Nephron (organoid): ENCODE measurements around the gene VTI1A.
A peak's percentile ranks its signal among the peaks of the same experiment; 100 is the strongest.

Experiments used
- H3K27ac Mint-ChIP-seq, 3 experiments: 2 replicates each; pipeline ENCODE4 v1.8.0; 2020; ENCODE audit warnings: mixed read lengths in 3 of 3, mild to moderate bottlenecking in 2 of 3, moderate library complexity in 1 of 3
- H3K27me3 Mint-ChIP-seq: 2 replicates; pipeline ENCODE4 v1.8.0; 2021; ENCODE audit warnings: low read depth, mild to moderate bottlenecking, moderate library complexity, mixed read lengths
- H3K36me3 Mint-ChIP-seq: 2 replicates; pipeline ENCODE4 v1.8.0; 2020; ENCODE audit warnings: low read depth, mixed read lengths
- H3K4me1 Mint-ChIP-seq: 2 replicates; pipeline ENCODE4 v1.8.0; 2020; ENCODE audit warnings: mixed read lengths
- H3K4me3 Mint-ChIP-seq, 3 experiments: 2 replicates each; pipeline ENCODE4 v1.8.0; 2020; ENCODE audit warnings: mild to moderate bottlenecking in 3 of 3, mixed read lengths in 3 of 3, moderate library complexity in 2 of 3
- H3K9me3 Mint-ChIP-seq: 2 replicates; pipeline ENCODE4 v1.8.0; 2020; ENCODE audit warnings: mixed read lengths
- CTCF ChIP-seq, 3 experiments: fragments of 200-600 bp; sonication (generic); IDR thresholded peaks; one replicate each; pipeline ENCODE4 v1.5.0; 2021; ENCODE audit warnings: antibody characterized with exemption in 3 of 3; ENCODE audit not compliant: unreplicated experiment in 3 of 3

VTI1A gene

GRCh38 chr10:112773783-112774182 lies 326.8 kb downstream of the VTI1A start:
- Mint-ChIP-seq H3K27me3 (no peaks in the 10 kb centered on the region), H3K27ac (peak overlapping the region; percentile 1 to 57 (median 41)), H3K9me3 (peaks cover 13% of the 10 kb centered on the region), H3K4me1 (peaks cover 38% of the 10 kb centered on the region), H3K36me3 (peaks cover 17% of the 10 kb centered on the region), H3K4me3 (no peak overlapping the region)
- no peak for TF ChIP-seq CTCF (IDR thresholded peaks at IDR 0.05; ENCODE audit: unreplicated experiment in 3 of 3)

- H3K36me3 Mint-ChIP-seq, result peaks cover 17% of the 10 kb centered on the region
- H3K9me3 Mint-ChIP-seq, result peaks cover 13% of the 10 kb centered on the region
- H3K4me3 Mint-ChIP-seq, result no peak overlapping the region
- peaks cover 38% of the 10 kb centered on the region for H3K4me1 Mint-ChIP-seq
- no peak for TF ChIP-seq CTCF (IDR thresholded peaks at IDR 0.05; ENCODE audit: unreplicated experiment in 3 of 3)
- peak overlapping the region; percentile 1 to 57 (median 41) for H3K27ac Mint-ChIP-seq
- H3K27me3 Mint-ChIP-seq, result no peaks in the 10 kb centered on the region
These were observed 327.2 kb downstream of the VTI1A start for GRCh38 chr10:112774210-112774609.

GRCh38 chr10:112774798-112775197 lies 327.8 kb downstream of the VTI1A start:
- no peaks in the 10 kb centered on the region for H3K27me3 Mint-ChIP-seq
- H3K9me3 Mint-ChIP-seq, result peaks cover 13% of the 10 kb centered on the region
- no peak overlapping the region for H3K4me3 Mint-ChIP-seq
- no peak for TF ChIP-seq CTCF (IDR thresholded peaks at IDR 0.05; ENCODE audit: unreplicated experiment in 3 of 3)
- peaks cover 17% of the 10 kb centered on the region for H3K36me3 Mint-ChIP-seq
- peaks cover 44% of the 10 kb centered on the region for H3K4me1 Mint-ChIP-seq
- peak overlapping the region; percentile 77 to 90 (median 84) for H3K27ac Mint-ChIP-seq

GRCh38 chr10:112775381-112775780 lies 328.4 kb downstream of the VTI1A start:
- peaks cover 44% of the 10 kb centered on the region for H3K4me1 Mint-ChIP-seq
- H3K4me3 Mint-ChIP-seq, result no peak overlapping the region
- peak overlapping the region; percentile 77 to 90 (median 84) for H3K27ac Mint-ChIP-seq
- H3K9me3 Mint-ChIP-seq, result peaks cover 13% of the 10 kb centered on the region
- peak; percentile 34 to 50 (median 41) for TF ChIP-seq CTCF (IDR thresholded peaks at IDR 0.05; ENCODE audit: unreplicated experiment in 3 of 3)
- no peaks in the 10 kb centered on the region for H3K27me3 Mint-ChIP-seq
- H3K36me3 Mint-ChIP-seq, result peaks cover 17% of the 10 kb centered on the region

- peak overlapping the region; percentile 77 to 90 (median 84) for H3K27ac Mint-ChIP-seq
- peaks cover 14% of the 10 kb centered on the region for H3K36me3 Mint-ChIP-seq
- peaks cover 49% of the 10 kb centered on the region for H3K4me1 Mint-ChIP-seq
- H3K27me3 Mint-ChIP-seq, result no peaks in the 10 kb centered on the region
- H3K9me3 Mint-ChIP-seq, result peaks cover 10% of the 10 kb centered on the region
- no peak for TF ChIP-seq CTCF (IDR thresholded peaks at IDR 0.05; ENCODE audit: unreplicated experiment in 3 of 3)
- H3K4me3 Mint-ChIP-seq, result no peak overlapping the region
These were observed 329.1 kb downstream of the VTI1A start for GRCh38 chr10:112775892-112776674.

GRCh38 chr10:112778579-112778978 lies 331.6 kb downstream of the VTI1A start:
- peaks cover 67% of the 10 kb centered on the region for H3K4me1 Mint-ChIP-seq
- no peaks in the 10 kb centered on the region for H3K9me3 Mint-ChIP-seq
- H3K27ac Mint-ChIP-seq, result peak overlapping the region; percentile 3 to 86 (median 61)
- no peak for TF ChIP-seq CTCF (IDR thresholded peaks at IDR 0.05; ENCODE audit: unreplicated experiment in 3 of 3)
- H3K4me3 Mint-ChIP-seq, result no peak overlapping the region
- peaks cover 3% of the 10 kb centered on the region for H3K36me3 Mint-ChIP-seq
- no peaks in the 10 kb centered on the region for H3K27me3 Mint-ChIP-seq
